Transverse colon (tissue), 3 donors: ENCODE measurements around the gene DES.

Source experiments
- CTCF ChIP-seq, 5 experiments: fragments of 200-600 bp in 3 of 5; fragments of 450-650 bp in 2 of 5; sonication (generic) in 3 of 5; IDR thresholded peaks; 1 replicate in 2 of 5; 2 replicates in 3 of 5; pipeline ENCODE4 v1.5.1; 2016 to 2017; ENCODE audit warnings: antibody characterized with exemption in 5 of 5, inconsistent platforms in 3 of 5, mild to moderate bottlenecking in 2 of 5, moderate library complexity in 1 of 5
- POLR2A ChIP-seq: fragments of 450-650 bp; IDR thresholded peaks from one replicate; pipeline ENCODE4 v1.6.1; 2016; ENCODE audit warnings: antibody characterized with exemption, mild to moderate bottlenecking, moderate library complexity

GRCh38 chr2:219459460-219460311, 41.5 kb downstream of the DES start:
- TF ChIP-seq POLR2A: no peak
- peak; percentile 77 to 91 (median 83) for TF ChIP-seq CTCF (IDR thresholded peaks at IDR 0.05)
